GM21367 (cell line): ENCODE measurements around the gene FZD4.
"Not testable (repeated sequence)": the region's sequence is repeated elsewhere in the genome, so short reads cannot be mapped to it uniquely, and the experiment has no call there.

Source experiments
- ATAC-seq: cut with Tn5 transposase; IDR thresholded peaks from one replicate; pipeline ENCODE4 v1.9.1; 2021; ENCODE audit not compliant: unreplicated experiment

Gene FZD4

DNA sequence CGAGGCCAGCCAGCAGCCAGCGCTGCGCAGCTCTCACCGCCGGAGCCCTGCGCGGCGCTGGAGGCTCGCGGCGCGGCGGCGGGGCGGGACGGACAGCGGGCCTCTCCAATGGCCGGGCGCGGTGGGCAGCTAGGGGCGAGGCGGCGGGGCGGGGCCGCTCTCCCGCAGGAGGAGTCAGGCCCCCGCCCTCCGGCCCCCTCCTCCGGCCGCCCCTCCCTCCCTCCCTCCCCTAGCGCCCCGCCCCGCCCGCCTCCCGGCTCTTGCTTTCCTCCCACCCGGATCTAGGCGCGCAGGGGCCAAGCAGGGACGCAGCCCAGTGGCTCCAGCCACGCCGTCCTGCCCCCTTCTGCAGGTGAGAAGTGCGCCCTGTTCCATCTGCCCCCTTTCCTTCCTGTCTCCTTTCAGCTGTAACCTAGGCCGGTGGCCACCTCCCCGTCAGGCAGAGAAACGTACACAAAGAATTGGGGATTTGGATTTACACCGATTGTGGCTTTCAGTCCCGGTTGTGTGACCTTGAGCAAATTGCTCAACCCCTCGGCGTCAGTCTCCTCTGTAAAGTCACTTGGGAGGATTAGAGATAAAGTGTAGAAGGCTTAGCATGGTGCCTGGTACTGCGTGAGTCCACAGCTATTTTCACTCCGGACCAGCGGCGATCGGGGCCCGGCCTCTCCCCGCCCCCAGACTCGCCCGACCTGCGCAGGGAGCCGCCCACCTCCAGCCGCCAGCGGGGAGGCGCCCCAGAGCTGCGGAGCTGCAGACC, at the start of gene FZD4:
Gene FZD4, minus strand, starts transcription at position 35 of the 760 bp plus-strand sequence. CDS start 310 bp downstream, outside the sequence.
- ATAC-seq, result peak; percentile 96

- ATAC-seq, result not testable (repeated sequence)
These were observed 49.1 kb upstream of the FZD4 start for GRCh38 chr11:87004281-87004680.

DNA sequence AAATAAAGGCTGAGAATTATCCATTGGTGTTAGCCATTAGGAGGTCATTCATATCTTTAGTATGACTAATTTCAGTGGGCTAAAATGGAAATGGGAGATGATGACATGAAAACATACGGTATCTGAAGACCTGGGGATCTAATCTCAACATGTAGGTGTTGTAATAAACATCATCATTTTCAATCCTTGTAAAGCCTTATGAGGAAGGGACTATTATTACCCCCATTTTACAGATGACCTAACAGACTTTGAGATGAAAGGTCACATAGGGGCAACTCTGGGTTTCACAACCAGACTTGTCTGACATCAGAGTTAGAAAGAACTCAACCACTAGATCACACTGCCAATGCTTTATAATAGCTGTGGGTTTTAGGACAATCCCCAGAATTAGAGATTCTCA, 47.7 kb upstream of the FZD4 start:
- no peak for ATAC-seq

- no peak for ATAC-seq
These were observed 44.9 kb upstream of the FZD4 start for GRCh38 chr11:86999859-87000753.

DNA sequence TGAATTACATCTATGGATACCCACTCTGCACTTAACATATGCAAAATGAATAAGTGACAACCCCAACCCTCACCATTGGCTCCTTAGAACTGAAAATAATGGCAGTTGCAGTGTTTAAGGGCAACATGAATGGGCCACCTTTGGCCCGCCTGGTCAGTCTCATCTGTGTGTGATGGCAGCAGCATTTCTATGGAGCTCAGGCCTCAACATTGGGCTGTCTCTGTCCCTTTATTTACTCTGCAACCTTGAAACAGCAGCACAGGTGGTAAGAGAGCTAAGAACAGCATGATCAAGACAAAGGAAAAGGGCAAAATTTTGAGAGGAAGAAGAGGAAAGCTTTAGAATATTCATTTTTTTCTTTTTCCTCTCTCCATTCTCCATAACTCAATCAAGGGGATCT, 44.2 kb upstream of the FZD4 start:
- no peak for ATAC-seq

GRCh38 chr11:86996953-86997570, 41.9 kb upstream of the FZD4 start:
- no peak for ATAC-seq

DNA sequence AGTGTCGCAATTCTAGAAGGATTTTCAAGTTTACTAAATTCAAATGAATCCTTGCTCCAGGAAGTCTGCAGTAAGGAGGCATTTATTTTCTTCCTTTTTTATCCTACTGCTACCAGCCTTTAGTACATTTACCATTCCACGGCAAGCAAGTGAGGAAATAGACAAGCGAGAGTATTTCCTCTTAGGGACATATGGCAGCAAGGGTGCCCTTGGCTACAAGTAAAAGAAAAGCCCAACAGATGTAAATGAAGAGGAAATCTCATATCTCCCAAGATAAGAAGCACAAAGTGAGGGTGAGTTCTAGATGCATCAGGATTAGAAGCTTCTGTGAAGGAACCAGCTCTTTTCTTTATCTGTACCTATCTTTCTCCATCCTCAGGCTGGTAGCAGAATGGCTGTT, 37.8 kb upstream of the FZD4 start:
- ATAC-seq, result no peak

GRCh38 chr11:86992340-86992739, 37.1 kb upstream of the FZD4 start:
- ATAC-seq, result not testable (repeated sequence)

DNA sequence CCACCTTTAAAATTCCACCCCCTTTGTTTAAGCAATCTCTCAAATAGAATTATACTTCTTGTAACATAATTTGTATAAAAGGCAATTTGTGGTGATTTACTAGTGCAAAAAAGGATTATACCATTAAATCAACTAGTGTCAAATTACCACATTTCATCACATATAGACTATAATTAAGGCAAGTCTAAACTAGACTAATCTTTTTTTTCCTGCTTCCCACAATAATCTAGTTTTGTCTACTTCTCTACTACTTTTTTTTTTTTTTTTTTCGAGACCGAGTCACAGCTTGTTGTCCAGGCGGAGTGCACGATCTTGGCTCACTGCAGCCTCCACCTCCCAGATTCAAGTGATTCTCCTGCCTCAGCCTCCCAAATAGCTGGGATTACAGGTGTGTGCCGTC, 36.1 kb upstream of the FZD4 start:
- no peak for ATAC-seq

DNA sequence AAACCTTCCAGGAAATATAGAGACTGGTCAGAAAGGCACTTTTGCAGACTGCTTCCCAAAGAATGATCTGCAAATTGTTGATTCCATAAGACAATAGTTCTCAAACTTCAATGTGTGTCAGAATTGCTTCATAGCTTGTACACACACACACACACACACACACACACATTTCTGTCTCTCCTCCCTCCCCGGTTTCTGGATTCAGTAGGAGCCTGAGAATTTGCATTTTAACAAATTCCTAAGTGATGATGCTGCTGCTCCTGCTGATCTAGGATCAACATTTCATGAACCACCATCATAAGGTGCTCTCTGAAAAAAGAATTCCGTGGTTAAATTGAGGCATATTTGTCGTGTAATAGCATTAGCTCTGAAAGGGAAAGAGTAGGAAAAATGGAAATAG, 35.3 kb upstream of the FZD4 start:
- ATAC-seq, result no peak

GRCh38 chr11:86990031-86990430, 34.8 kb upstream of the FZD4 start:
- ATAC-seq, result no peak

DNA sequence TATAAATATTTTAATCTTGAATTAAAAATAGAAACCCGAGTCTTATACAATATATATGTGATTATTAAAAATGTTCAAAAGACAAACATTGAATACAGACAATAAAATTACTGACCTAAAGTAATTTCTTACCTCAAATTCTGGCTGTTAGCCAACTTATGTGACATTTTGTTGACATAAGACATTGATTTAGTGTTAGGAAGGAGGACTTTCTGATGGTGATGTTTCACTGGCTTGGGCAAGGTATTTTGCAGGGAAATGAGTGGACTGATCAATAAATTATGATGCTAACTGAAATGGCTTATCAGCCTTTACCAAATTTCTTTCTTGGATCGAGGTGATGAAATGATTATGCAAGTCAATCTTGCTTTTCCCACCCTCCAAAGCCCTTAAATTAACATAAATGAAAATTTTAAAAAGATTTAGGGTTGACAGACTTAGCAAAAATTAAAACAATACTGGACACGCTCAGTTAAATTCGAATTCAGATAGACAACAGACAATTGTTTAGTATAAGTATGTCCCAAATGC, 33.2 kb upstream of the FZD4 start:
- no peak for ATAC-seq

DNA sequence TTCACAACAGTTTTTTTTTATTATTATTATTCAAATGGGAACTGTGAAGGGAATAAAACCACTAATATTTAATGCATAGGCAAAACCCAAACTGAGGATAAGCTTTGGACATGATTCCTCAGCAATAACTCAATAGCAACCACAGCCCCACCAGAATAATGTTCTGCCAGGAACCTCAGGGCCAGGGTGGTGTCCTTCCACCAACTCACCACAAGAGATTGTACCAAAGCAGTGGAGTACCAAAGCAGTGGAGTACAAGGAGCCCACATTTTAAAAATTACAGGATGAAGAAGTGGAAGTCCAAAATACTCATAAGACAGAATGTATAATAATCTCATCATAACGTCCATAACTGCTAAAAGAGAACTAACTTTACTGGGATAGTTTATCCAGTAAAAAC, 32.5 kb upstream of the FZD4 start:
- no peak for ATAC-seq

DNA sequence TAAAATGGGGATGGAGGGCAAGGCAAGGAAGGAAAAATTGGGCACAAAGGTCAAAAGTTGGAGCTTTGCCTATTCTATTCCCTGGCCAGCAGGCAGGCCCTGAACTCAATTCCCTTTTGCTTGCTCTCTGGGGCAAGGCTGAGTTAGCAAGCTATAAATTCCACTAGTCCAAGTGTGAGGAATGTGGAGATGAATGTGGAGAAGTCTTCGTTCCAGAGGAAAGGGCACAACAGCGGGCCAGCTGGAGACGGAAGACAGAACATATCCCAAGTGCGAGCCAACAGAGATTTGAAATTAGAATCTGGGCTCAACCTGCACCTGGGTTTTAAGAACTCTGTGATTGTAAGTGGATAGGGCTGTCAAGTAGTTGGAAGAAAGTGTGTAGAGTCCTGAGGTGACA, 29.5 kb upstream of the FZD4 start:
- no peak for ATAC-seq

- ATAC-seq, result no peak
These were observed 27.9 kb upstream of the FZD4 start for GRCh38 chr11:86983021-86983488.

- no peak for ATAC-seq
These were observed 26.8 kb upstream of the FZD4 start for GRCh38 chr11:86981777-86982540.

GRCh38 chr11:86980086-86980796, 25.0 kb upstream of the FZD4 start:
- ATAC-seq, result no peak

DNA sequence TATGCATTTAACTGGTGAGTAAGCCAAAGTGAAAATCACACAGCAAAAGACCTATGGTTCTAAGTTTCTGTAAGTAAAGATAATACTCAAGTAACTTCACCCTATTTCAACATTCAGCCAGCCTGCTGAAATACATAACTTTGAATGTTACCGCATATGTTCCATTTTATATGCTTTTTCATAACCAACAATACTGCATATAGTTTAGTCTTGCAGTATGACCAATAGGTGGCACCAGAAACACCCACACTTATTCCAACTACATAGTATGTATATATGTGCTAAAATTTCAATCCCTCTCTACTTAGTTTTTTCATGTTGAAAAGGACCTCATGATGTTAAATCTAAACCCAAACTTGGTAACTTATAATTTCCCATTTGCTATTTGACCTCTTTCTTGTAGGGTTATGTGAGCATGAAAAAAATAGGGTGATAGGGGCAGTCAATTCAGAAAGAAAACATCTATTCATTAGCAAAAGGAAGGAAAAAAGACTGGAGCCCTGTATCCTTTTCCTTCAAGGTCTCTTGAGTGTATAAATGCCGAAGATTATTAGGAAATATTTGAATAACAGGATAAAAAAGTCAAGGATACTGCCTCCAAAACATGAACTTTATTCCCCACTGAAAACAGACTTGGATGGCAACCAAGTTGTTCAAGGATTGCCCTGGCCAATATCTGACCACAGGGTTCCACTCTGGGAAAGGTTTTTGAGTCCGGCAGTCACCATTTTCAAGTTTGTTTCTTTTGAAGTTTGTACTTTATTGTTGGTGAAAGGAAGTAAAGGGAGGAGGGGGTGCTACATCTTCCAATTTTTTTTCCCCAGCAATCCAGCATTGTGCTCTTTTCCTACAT, 23.8 kb upstream of the FZD4 start:
- ATAC-seq, result peak; percentile 80

DNA sequence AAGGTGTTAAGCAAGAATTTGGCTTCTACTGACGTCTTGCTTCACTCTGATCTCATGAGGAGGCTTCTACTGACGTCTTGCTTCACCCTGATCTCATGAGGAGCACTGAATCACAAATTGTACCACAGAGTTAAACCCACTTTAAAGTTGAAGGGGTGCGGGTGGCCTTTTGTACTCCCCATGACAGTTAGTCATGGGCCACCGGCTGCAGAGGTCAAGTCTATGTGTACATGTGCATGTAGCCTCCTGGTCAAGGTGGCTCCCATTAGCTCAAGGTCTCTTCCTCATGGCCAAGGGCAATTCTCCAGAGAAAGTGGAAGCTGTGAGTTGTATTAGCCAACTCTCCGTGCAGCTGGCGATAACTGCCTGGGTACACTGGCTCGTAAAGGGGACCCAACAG, 23.1 kb upstream of the FZD4 start:
- ATAC-seq, result no peak
